HepG2 (cell line): Measurements from ENCODE around the gene RPLP2. TPM values are rescaled to one million over a fixed set of nuclear protein-coding genes. Genes with fewer than 3 reads are reported as not detected.
A peak's percentile ranks its signal among the peaks of the same experiment; 100 is the strongest.

Experiments used
- CHD2 ChIP-seq: IDR thresholded peaks from 2 replicates; pipeline ENCODE4 v1.6.1; 2011; ENCODE audit warnings: low read depth, low read length, improper control_type of control experiment
- FOXO4 ChIP-seq: sonication (generic); formaldehyde crosslinking; conservative IDR thresholded peaks from 2 replicates; pipeline ENCODE4 v1.8.1; 2023; ENCODE audit warnings: missing genetic modification reagents
- GRHL1 ChIP-seq: sonication (generic); formaldehyde crosslinking; conservative IDR thresholded peaks from 2 replicates; pipeline ENCODE4 v1.8.0; 2022; ENCODE audit warnings: missing genetic modification reagents
- HES4 ChIP-seq: sonication (generic); formaldehyde crosslinking; IDR thresholded peaks from 2 replicates; pipeline ENCODE4 v1.9.0; 2021; ENCODE audit warnings: mild to moderate bottlenecking, missing genetic modification reagents, borderline replicate concordance
- HMGXB4 ChIP-seq, 2 experiments: sonication (generic) in 1 of 2; formaldehyde crosslinking in 1 of 2; IDR thresholded peaks; 2 replicates each; pipeline versions ENCODE4 v1.4.0 to v1.6.1; 2018 to 2020; ENCODE audit warnings: missing genetic modification reagents in 2 of 2, borderline replicate concordance in 1 of 2, low read depth in 1 of 2, mild to moderate bottlenecking in 1 of 2, missing biosample characterization in 1 of 2
- KLF6 ChIP-seq: IDR thresholded peaks from 2 replicates; pipeline ENCODE4 v1.8.0; 2016; ENCODE audit warnings: missing biosample characterization, missing genetic modification reagents
- MAFG ChIP-seq: sonication (generic); formaldehyde crosslinking; IDR thresholded peaks from 2 replicates; pipeline ENCODE4 v1.5.1; 2020; ENCODE audit warnings: mild to moderate bottlenecking, missing genetic modification reagents
- MLX ChIP-seq: IDR thresholded peaks from 2 replicates; pipeline ENCODE4 v1.6.1; 2016
- NCOA5 ChIP-seq: sonication (generic); formaldehyde crosslinking; IDR thresholded peaks from 2 replicates; pipeline ENCODE4 v1.4.0; 2020; ENCODE audit warnings: missing genetic modification reagents
- PHB2 ChIP-seq: fragments of 450-650 bp; IDR thresholded peaks from 2 replicates; pipeline ENCODE4 v1.6.1; 2018; ENCODE audit not compliant: partially characterized antibody
- PHF5A ChIP-seq: IDR thresholded peaks from one replicate; pipeline ENCODE4 v1.6.1; 2018; ENCODE audit warnings: low read depth, missing genetic modification reagents; ENCODE audit not compliant: unreplicated experiment
- ZFP91 ChIP-seq: sonication (generic); formaldehyde crosslinking; IDR thresholded peaks from 2 replicates; pipeline ENCODE4 v1.9.0; 2022; ENCODE audit warnings: missing genetic modification reagents, mild to moderate bottlenecking, borderline replicate concordance
- ZNF446 ChIP-seq: sonication (generic); formaldehyde crosslinking; IDR thresholded peaks from 2 replicates; pipeline ENCODE4 v1.5.0; 2020; ENCODE audit warnings: mild to moderate bottlenecking, missing genetic modification reagents
- ZNF512B ChIP-seq: sonication (generic); formaldehyde crosslinking; IDR thresholded peaks from 2 replicates; pipeline ENCODE4 v1.5.1; 2020; ENCODE audit warnings: missing genetic modification reagents, mild to moderate bottlenecking, borderline replicate concordance
- ZNF562 ChIP-seq: sonication (generic); formaldehyde crosslinking; IDR thresholded peaks from 2 replicates; pipeline ENCODE4 v1.8.0; 2022; ENCODE audit warnings: missing genetic modification reagents, borderline replicate concordance
- ZNF678 ChIP-seq: sonication (generic); formaldehyde crosslinking; IDR thresholded peaks from 2 replicates; pipeline ENCODE4 v1.4.0; 2020; ENCODE audit warnings: mild to moderate bottlenecking, missing genetic modification reagents
- ZNF737 ChIP-seq: sonication (generic); formaldehyde crosslinking; IDR thresholded peaks from 2 replicates; pipeline ENCODE4 v1.5.0; 2020; ENCODE audit warnings: missing genetic modification reagents, mild to moderate bottlenecking, borderline replicate concordance
- polyA plus RNA-seq, 8 experiments: library from polyadenylated mRNA; depleted of rRNA in 3 of 8; stranded (reverse) in 7 of 8; unstranded in 1 of 8; fragments of >200 nt; fragmentation: Illumina TruSeq in 4 of 8; extraction: Trizol in 4 of 8; gene quantifications; 2 replicates each; pipeline versions ENCODE4 v1.2.1 to v1.2.3, GENCODE V29; 2011 to 2016; ENCODE audit warnings: low read depth in 4 of 8, missing spikeins in 1 of 8, mixed read lengths in 1 of 8; ENCODE audit not compliant: insufficient read depth in 1 of 8
- total RNA-seq, 5 experiments: library from RNA; depleted of rRNA; stranded (reverse); fragments of >200 nt; fragmentation: Illumina TruSeq; extraction: Trizol; gene quantifications; 2 replicates each; pipeline ENCODE4 v1.2.3, GENCODE V29; 2016; ENCODE audit warnings: low read depth in 1 of 5

The RPLP2 gene
- total and polyA plus RNA-seq, 2 of the 13 experiments (the other 11 are each of a cell fraction or from before 2014, with no cell fraction given): 978 to 2,106 TPM

- TF ChIP-seq FOXO4 (CRISPR knock-in tag): no peak
- TF ChIP-seq MLX (CRISPR knock-in tag): no peak
- peak; percentile 47; the same call in 1 of the 2 replicates for TF ChIP-seq ZNF446 (CRISPR knock-in tag)
- 0 out of 2 replicates have a peak, but pooled peaks have one; percentile 30 for TF ChIP-seq HES4 (CRISPR knock-in tag)
- no peak for TF ChIP-seq PHB2
- no peak for TF ChIP-seq NCOA5 (CRISPR knock-in tag)
- 0 out of 2 replicates have a peak, but pooled peaks have one; percentile 27 for TF ChIP-seq ZNF678 (CRISPR knock-in tag)
- TF ChIP-seq GRHL1: no peak
- TF ChIP-seq KLF6 (CRISPR knock-in tag): 0 out of 2 replicates have a peak, but pooled peaks have one; percentile 15
- TF ChIP-seq ZNF737 (CRISPR knock-in tag): no peak
- TF ChIP-seq ZFP91: peak; percentile 69
- TF ChIP-seq ZNF512B (CRISPR knock-in tag): no peak
- TF ChIP-seq CHD2: no peak
- TF ChIP-seq MAFG: no peak
- no peak for TF ChIP-seq ZNF562 (CRISPR knock-in tag)
- no peak for TF ChIP-seq PHF5A
- peak in 1 of 2 experiments; percentile 48; a peak in 1 of 4 replicates for TF ChIP-seq HMGXB4 (CRISPR knock-in tag; IDR thresholded peaks at IDR 0.05; ENCODE audit: borderline replicate concordance in 1 of 2, low read depth in 1 of 2)
These were observed 32.2 kb upstream of the RPLP2 start, which contains the start of gene GATD1 (continued) for GRCh38 chr11:777288-778255.
